ENCODE results near the gene EIF4H. TPM values are rescaled to one million over a fixed set of nuclear protein-coding genes. Genes with fewer than 3 reads are reported as not detected.
"Not testable (repeated sequence)": the region's sequence is repeated elsewhere in the genome, so short reads cannot be mapped to it uniquely, and the experiment has no call there.

Gene EIF4H
- polyA plus RNA-seq, 4 donors: 250 to 310 (median 276) TPM

- DNase-seq (ENCODE audit: low read depth in 4 of 4, low spot score in 3 of 4): peak in 1 of 4 donors; percentile 39
Measured at GRCh38 chr7:74174606-74175082, 488 bp downstream of the EIF4H start.

GRCh38 chr7:74175340-74175739, 1.2 kb downstream of the EIF4H start:
- no peak for DNase-seq (ENCODE audit: low read depth in 4 of 4, low spot score in 3 of 4)

- no peak for DNase-seq (ENCODE audit: low read depth in 4 of 4, low spot score in 3 of 4)
Measured at GRCh38 chr7:74176555-74176954, 2.4 kb downstream of the EIF4H start.

GRCh38 chr7:74178632-74179031, 4.5 kb downstream of the EIF4H start:
- DNase-seq (ENCODE audit: low read depth in 4 of 4, low spot score in 3 of 4): peak in 1 of 4 donors; percentile 20

- DNase-seq (ENCODE audit: low read depth in 4 of 4, low spot score in 3 of 4): no peak
Measured at GRCh38 chr7:74179935-74180604, 5.9 kb downstream of the EIF4H start.

GRCh38 chr7:74180866-74181265, 6.7 kb downstream of the EIF4H start:
- no peak for DNase-seq (ENCODE audit: low read depth in 4 of 4, low spot score in 3 of 4)

GRCh38 chr7:74181821-74182220, 7.7 kb downstream of the EIF4H start:
- no peak for DNase-seq (ENCODE audit: low read depth in 4 of 4, low spot score in 3 of 4)

- DNase-seq (ENCODE audit: low read depth in 4 of 4, low spot score in 3 of 4): no peak
Measured at GRCh38 chr7:74182453-74183090, 8.4 kb downstream of the EIF4H start.

- no peak for DNase-seq (ENCODE audit: low read depth in 4 of 4, low spot score in 3 of 4)
Measured at GRCh38 chr7:74183142-74183541, 9.0 kb downstream of the EIF4H start.

GRCh38 chr7:74183653-74184450, 9.7 kb downstream of the EIF4H start:
- no peak for DNase-seq (ENCODE audit: low read depth in 4 of 4, low spot score in 3 of 4)

GRCh38 chr7:74185016-74185415, 10.9 kb downstream of the EIF4H start:
- DNase-seq (ENCODE audit: low read depth in 4 of 4, low spot score in 3 of 4): no peak

- DNase-seq (ENCODE audit: low read depth in 4 of 4, low spot score in 3 of 4): no peak
Measured at GRCh38 chr7:74185636-74186035, 11.5 kb downstream of the EIF4H start.

GRCh38 chr7:74187915-74188675, 13.9 kb downstream of the EIF4H start:
- DNase-seq (ENCODE audit: low read depth in 4 of 4, low spot score in 3 of 4): no peak

GRCh38 chr7:74190259-74190658, 16.1 kb downstream of the EIF4H start:
- no peak for DNase-seq (ENCODE audit: low read depth in 4 of 4, low spot score in 3 of 4)

- DNase-seq (ENCODE audit: low read depth in 4 of 4, low spot score in 3 of 4): no peak
Measured at GRCh38 chr7:74191231-74191630, 17.1 kb downstream of the EIF4H start.

- DNase-seq (ENCODE audit: low read depth in 4 of 4, low spot score in 3 of 4): no peak
Measured at GRCh38 chr7:74193054-74193453, 18.9 kb downstream of the EIF4H start.

GRCh38 chr7:74193913-74194312, 19.8 kb downstream of the EIF4H start:
- no peak for DNase-seq (ENCODE audit: low read depth in 4 of 4, low spot score in 3 of 4)

- no peak for DNase-seq (ENCODE audit: low read depth in 4 of 4, low spot score in 3 of 4)
Measured at GRCh38 chr7:74194686-74195085, 20.5 kb downstream of the EIF4H start.

GRCh38 chr7:74195139-74195860, 21.1 kb downstream of the EIF4H start:
- DNase-seq (ENCODE audit: low read depth in 4 of 4, low spot score in 3 of 4): not testable (repeated sequence)
